Measurements from ENCODE around the gene TAF4. TPM values are rescaled to one million over a fixed set of nuclear protein-coding genes. Genes with fewer than 3 reads are reported as not detected.

Gene TAF4
- total RNA-seq, 1 experiment from 2014 or later = 13.8 TPM

Other genes with a start within 250 kb of the TAF4 start
- gene LSM14B, start 56.6 kb upstream of the TAF4 start, total RNA-seq (2014; rRNA removed; shearing (Covaris generic)) = 73.9 and 86.4 TPM in 2 replicates
- 631 and 699 TPM in 2 replicates for gene PSMA7, start 77.5 kb upstream of the TAF4 start, total RNA-seq (2014; rRNA removed; shearing (Covaris generic))
- gene SS18L1, start 77.9 kb upstream of the TAF4 start, total RNA-seq (2014; rRNA removed; shearing (Covaris generic)) = 9.6 and 13.2 TPM in 2 replicates
- gene MTG2, start 117.1 kb upstream of the TAF4 start, total RNA-seq (2014; rRNA removed; shearing (Covaris generic)) = 30.6 and 48.2 TPM in 2 replicates
- not detected in 2 replicates for gene HRH3, start 154.4 kb upstream of the TAF4 start, total RNA-seq (2014; rRNA removed; shearing (Covaris generic))
- 18.0 and 19.6 TPM in 2 replicates for gene OSBPL2, start 172.6 kb upstream of the TAF4 start, total RNA-seq (2014; rRNA removed; shearing (Covaris generic))
- gene ADRM1, start 237.1 kb upstream of the TAF4 start, total RNA-seq (2014; rRNA removed; shearing (Covaris generic)) = 209 and 255 TPM in 2 replicates